Measurements from ENCODE around the gene MPO. TPM values are rescaled to one million over a fixed set of nuclear protein-coding genes. Genes with fewer than 3 reads are reported as not detected.

The MPO gene
- total RNA-seq, 1 donor from 2014 or later, result not detected

GRCh38 chr17:58307468-58308172, 26.9 kb upstream of the MPO start:
- peaks cover 6% of the 10 kb centered on the region for H3K4me1 Mint-ChIP-seq (ENCODE audit: low read depth)
- no peak overlapping the region for H3K27ac Mint-ChIP-seq
- no peaks in the 10 kb centered on the region for H3K27me3 Mint-ChIP-seq (ENCODE audit: insufficient read depth)
- H3K4me3 Mint-ChIP-seq, result no peak overlapping the region
- no peak for DNase-seq (ENCODE audit: low spot score)
- H3K9me3 Mint-ChIP-seq, result no peaks in the 10 kb centered on the region
- peaks cover 17% of the 10 kb centered on the region for H3K36me3 Mint-ChIP-seq (ENCODE audit: low read depth)
- intact Hi-C loops (cut with micrococcal nuclease), result no loop called here

- intact Hi-C loops (cut with micrococcal nuclease), result no loop called here
- H3K4me1 Mint-ChIP-seq (ENCODE audit: low read depth), result peaks cover 6% of the 10 kb centered on the region
- no peak overlapping the region for H3K27ac Mint-ChIP-seq
- no peaks in the 10 kb centered on the region for H3K9me3 Mint-ChIP-seq
- H3K36me3 Mint-ChIP-seq (ENCODE audit: low read depth), result peaks cover 17% of the 10 kb centered on the region
- no peak for DNase-seq (ENCODE audit: low spot score)
- no peaks in the 10 kb centered on the region for H3K27me3 Mint-ChIP-seq (ENCODE audit: insufficient read depth)
- no peak overlapping the region for H3K4me3 Mint-ChIP-seq
These were observed 25.6 kb upstream of the MPO start for GRCh38 chr17:58306131-58306951.

GRCh38 chr17:58305626-58306025, 24.9 kb upstream of the MPO start:
- H3K9me3 Mint-ChIP-seq, result no peaks in the 10 kb centered on the region
- no peak overlapping the region for H3K4me3 Mint-ChIP-seq
- H3K4me1 Mint-ChIP-seq (ENCODE audit: low read depth), result peaks cover 6% of the 10 kb centered on the region
- peaks cover 17% of the 10 kb centered on the region for H3K36me3 Mint-ChIP-seq (ENCODE audit: low read depth)
- no peak for DNase-seq (ENCODE audit: low spot score)
- H3K27ac Mint-ChIP-seq, result no peak overlapping the region
- no peaks in the 10 kb centered on the region for H3K27me3 Mint-ChIP-seq (ENCODE audit: insufficient read depth)
- intact Hi-C loops (cut with micrococcal nuclease), result no loop called here

GRCh38 chr17:58304750-58305486, 24.2 kb upstream of the MPO start:
- no peaks in the 10 kb centered on the region for H3K9me3 Mint-ChIP-seq
- H3K27me3 Mint-ChIP-seq (ENCODE audit: insufficient read depth), result no peaks in the 10 kb centered on the region
- no peak overlapping the region for H3K4me3 Mint-ChIP-seq
- intact Hi-C loops (cut with micrococcal nuclease), result loop anchor here (1.0 kb wide), 3 partner anchors 39 to 142 kb away; partner anchors contain the start of gene SUPT4H1
- peaks cover 6% of the 10 kb centered on the region for H3K4me1 Mint-ChIP-seq (ENCODE audit: low read depth)
- H3K27ac Mint-ChIP-seq, result no peak overlapping the region
- no peak for DNase-seq (ENCODE audit: low spot score)
- peaks cover 17% of the 10 kb centered on the region for H3K36me3 Mint-ChIP-seq (ENCODE audit: low read depth)

GRCh38 chr17:58303971-58304749, 23.4 kb upstream of the MPO start:
- Mint-ChIP-seq H3K27me3 (ENCODE audit: insufficient read depth) (no peaks in the 10 kb centered on the region), H3K9me3 (no peaks in the 10 kb centered on the region), H3K27ac (no peak overlapping the region), H3K4me1 (ENCODE audit: low read depth) (peaks cover 6% of the 10 kb centered on the region), H3K4me3 (no peak overlapping the region), H3K36me3 (ENCODE audit: low read depth) (peaks cover 14% of the 10 kb centered on the region)
- peak; percentile 42 for DNase-seq (ENCODE audit: low spot score)
- intact Hi-C loops (cut with micrococcal nuclease), result loop anchor here (1.0 kb wide), 3 partner anchors 40 to 143 kb away; partner anchors contain the start of gene SUPT4H1

- no peak overlapping the region for H3K27ac Mint-ChIP-seq
- H3K4me1 Mint-ChIP-seq (ENCODE audit: low read depth), result peaks cover 6% of the 10 kb centered on the region
- peaks cover 11% of the 10 kb centered on the region for H3K36me3 Mint-ChIP-seq (ENCODE audit: low read depth)
- no peak for DNase-seq (ENCODE audit: low spot score)
- no peaks in the 10 kb centered on the region for H3K9me3 Mint-ChIP-seq
- no peak overlapping the region for H3K4me3 Mint-ChIP-seq
- peaks cover 3% of the 10 kb centered on the region for H3K27me3 Mint-ChIP-seq (ENCODE audit: insufficient read depth)
- intact Hi-C loops (cut with micrococcal nuclease), result no loop called here
These were observed 22.3 kb upstream of the MPO start for GRCh38 chr17:58302919-58303585.

- peaks cover 6% of the 10 kb centered on the region for H3K4me1 Mint-ChIP-seq (ENCODE audit: low read depth)
- intact Hi-C loops (cut with micrococcal nuclease), result no loop called here
- no peak for DNase-seq (ENCODE audit: low spot score)
- peaks cover 10% of the 10 kb centered on the region for H3K36me3 Mint-ChIP-seq (ENCODE audit: low read depth)
- H3K27ac Mint-ChIP-seq, result no peak overlapping the region
- peaks cover 5% of the 10 kb centered on the region for H3K27me3 Mint-ChIP-seq (ENCODE audit: insufficient read depth)
- H3K4me3 Mint-ChIP-seq, result no peak overlapping the region
- no peaks in the 10 kb centered on the region for H3K9me3 Mint-ChIP-seq
These were observed 21.6 kb upstream of the MPO start for GRCh38 chr17:58302171-58302918.

- no peaks in the 10 kb centered on the region for H3K9me3 Mint-ChIP-seq
- H3K4me1 Mint-ChIP-seq (ENCODE audit: low read depth), result peaks cover 6% of the 10 kb centered on the region
- H3K4me3 Mint-ChIP-seq, result no peak overlapping the region
- DNase-seq (ENCODE audit: low spot score), result no peak
- H3K27me3 Mint-ChIP-seq (ENCODE audit: insufficient read depth), result peaks cover 5% of the 10 kb centered on the region
- intact Hi-C loops (cut with micrococcal nuclease), result no loop called here
- peaks cover 8% of the 10 kb centered on the region for H3K36me3 Mint-ChIP-seq (ENCODE audit: low read depth)
- no peak overlapping the region for H3K27ac Mint-ChIP-seq
These were observed 20.9 kb upstream of the MPO start for GRCh38 chr17:58301504-58302150.

- Mint-ChIP-seq H3K36me3 (ENCODE audit: low read depth) (peaks cover 8% of the 10 kb centered on the region), H3K27me3 (ENCODE audit: insufficient read depth) (peaks cover 7% of the 10 kb centered on the region), H3K4me1 (ENCODE audit: low read depth) (peaks cover 6% of the 10 kb centered on the region), H3K9me3 (no peaks in the 10 kb centered on the region), H3K27ac (no peak overlapping the region), H3K4me3 (no peak overlapping the region)
- intact Hi-C loops (cut with micrococcal nuclease), result no loop called here
- DNase-seq (ENCODE audit: low spot score), result no peak
These were observed 19.6 kb upstream of the MPO start for GRCh38 chr17:58300336-58300735.

GRCh38 chr17:58294034-58294433, 13.3 kb upstream of the MPO start:
- H3K9me3 Mint-ChIP-seq, result no peaks in the 10 kb centered on the region
- intact Hi-C loops (cut with micrococcal nuclease), result no loop called here
- H3K27ac Mint-ChIP-seq, result no peak overlapping the region
- no peak overlapping the region for H3K4me3 Mint-ChIP-seq
- no peaks in the 10 kb centered on the region for H3K36me3 Mint-ChIP-seq (ENCODE audit: low read depth)
- H3K4me1 Mint-ChIP-seq (ENCODE audit: low read depth), result no peaks in the 10 kb centered on the region
- peaks cover 37% of the 10 kb centered on the region for H3K27me3 Mint-ChIP-seq (ENCODE audit: insufficient read depth)
- no peak for DNase-seq (ENCODE audit: low spot score)

GRCh38 chr17:58291246-58291645, 10.5 kb upstream of the MPO start:
- Mint-ChIP-seq H3K4me3 (no peak overlapping the region), H3K36me3 (ENCODE audit: low read depth) (no peaks in the 10 kb centered on the region), H3K27me3 (ENCODE audit: insufficient read depth) (peaks cover 43% of the 10 kb centered on the region), H3K4me1 (ENCODE audit: low read depth) (no peaks in the 10 kb centered on the region), H3K27ac (no peak overlapping the region), H3K9me3 (no peaks in the 10 kb centered on the region)
- intact Hi-C loops (cut with micrococcal nuclease), result no loop called here
- no peak for DNase-seq (ENCODE audit: low spot score)
